Measurements from ENCODE around the gene GRIK2. TPM values are rescaled to one million over a fixed set of nuclear protein-coding genes. Genes with fewer than 3 reads are reported as not detected.

Gene GRIK2
- total RNA-seq, 1 donor from 2014 or later, result 11.3 TPM

GRCh38 chr6:101482606-101483005, 89.1 kb downstream of the GRIK2 start:
- intact Hi-C loops (cut with micrococcal nuclease), result no loop called here
- no peaks in the 10 kb centered on the region for H3K9me3 ChIP-seq (replicated peaks)

DNA sequence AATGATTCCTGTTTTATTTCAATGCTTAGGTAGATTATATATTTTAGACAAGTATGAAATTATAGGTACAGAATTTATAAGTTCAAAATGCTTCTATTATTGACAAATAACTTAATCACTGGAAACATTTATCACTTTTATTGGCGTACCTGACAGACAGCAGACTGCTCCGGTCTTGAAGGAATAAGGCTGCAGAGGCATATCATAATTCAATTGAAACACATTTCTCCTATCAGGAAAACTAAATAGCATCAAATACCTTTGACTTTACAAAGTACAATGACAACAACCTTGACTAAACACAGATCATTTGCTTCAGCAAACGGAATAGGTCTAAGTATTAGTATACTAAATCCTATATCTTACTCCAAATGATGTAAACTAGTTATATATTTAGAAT, 91.3 kb downstream of the GRIK2 start:
- intact Hi-C loops (cut with micrococcal nuclease), result no loop called here

More at GRCh38 chr6:101482606-101483005, 89.1 kb downstream of the GRIK2 start:
- no peak overlapping the region for H3K4me3 ChIP-seq
- H3K36me3 ChIP-seq, result no peaks in the 10 kb centered on the region
- peaks cover 5% of the 10 kb centered on the region for H3K4me1 ChIP-seq
- TF ChIP-seq, protein P1, sequence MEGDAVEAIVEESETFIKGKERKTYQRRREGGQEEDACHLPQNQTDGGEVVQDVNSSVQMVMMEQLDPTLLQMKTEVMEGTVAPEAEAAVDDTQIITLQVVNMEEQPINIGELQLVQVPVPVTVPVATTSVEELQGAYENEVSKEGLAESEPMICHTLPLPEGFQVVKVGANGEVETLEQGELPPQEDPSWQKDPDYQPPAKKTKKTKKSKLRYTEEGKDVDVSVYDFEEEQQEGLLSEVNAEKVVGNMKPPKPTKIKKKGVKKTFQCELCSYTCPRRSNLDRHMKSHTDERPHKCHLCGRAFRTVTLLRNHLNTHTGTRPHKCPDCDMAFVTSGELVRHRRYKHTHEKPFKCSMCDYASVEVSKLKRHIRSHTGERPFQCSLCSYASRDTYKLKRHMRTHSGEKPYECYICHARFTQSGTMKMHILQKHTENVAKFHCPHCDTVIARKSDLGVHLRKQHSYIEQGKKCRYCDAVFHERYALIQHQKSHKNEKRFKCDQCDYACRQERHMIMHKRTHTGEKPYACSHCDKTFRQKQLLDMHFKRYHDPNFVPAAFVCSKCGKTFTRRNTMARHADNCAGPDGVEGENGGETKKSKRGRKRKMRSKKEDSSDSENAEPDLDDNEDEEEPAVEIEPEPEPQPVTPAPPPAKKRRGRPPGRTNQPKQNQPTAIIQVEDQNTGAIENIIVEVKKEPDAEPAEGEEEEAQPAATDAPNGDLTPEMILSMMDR (IDR thresholded peaks at IDR 0.05; ENCODE audit: borderline replicate concordance), result no peak
- DNase-seq, result no peak
- no peak overlapping the region for H3K27ac ChIP-seq (replicated peaks)
- H3K27me3 ChIP-seq (ENCODE audit: low read depth), result no peaks in the 10 kb centered on the region

GRCh38 chr6:101486124-101486523, 92.6 kb downstream of the GRIK2 start:
- Histone ChIP-seq H3K4me1 (peaks cover 5% of the 10 kb centered on the region), H3K27ac (replicated peaks) (no peak overlapping the region)
- DNase-seq, result no peak

More for the DNA sequence above, 91.3 kb downstream of the GRIK2 start:
- TF ChIP-seq, protein P1 (IDR thresholded peaks at IDR 0.05; ENCODE audit: borderline replicate concordance), result no peak
- Histone ChIP-seq H3K27me3 (ENCODE audit: low read depth) (no peaks in the 10 kb centered on the region), H3K4me3 (no peak overlapping the region), H3K4me1 (peaks cover 5% of the 10 kb centered on the region), H3K36me3 (no peaks in the 10 kb centered on the region), H3K9me3 (replicated peaks) (no peaks in the 10 kb centered on the region), H3K27ac (replicated peaks) (no peak overlapping the region)
- DNase-seq, result no peak

DNA sequence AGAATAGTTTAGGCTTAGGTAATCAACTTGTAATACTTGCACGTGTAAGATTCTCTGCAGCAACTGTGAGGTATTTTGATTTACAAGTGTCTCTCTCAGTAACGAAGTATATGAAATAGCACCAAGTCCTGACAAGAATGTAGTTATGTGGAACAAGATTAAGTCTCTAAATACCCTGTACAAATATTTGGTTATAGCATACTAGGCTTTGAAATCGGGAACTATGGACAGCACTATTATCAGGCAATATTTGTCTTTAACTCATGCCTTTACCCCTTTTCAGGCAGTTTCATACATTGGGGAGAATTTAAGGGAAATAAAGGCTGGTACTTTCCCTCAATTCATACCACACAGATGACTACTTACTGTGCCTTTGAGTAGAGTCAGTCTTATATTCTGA, 93.2 kb downstream of the GRIK2 start:
- DNase-seq, result no peak
- no peak overlapping the region for H3K27ac ChIP-seq (replicated peaks)
- intact Hi-C loops (cut with micrococcal nuclease), result no loop called here
- H3K36me3 ChIP-seq, result no peaks in the 10 kb centered on the region
- H3K27me3 ChIP-seq (ENCODE audit: low read depth), result no peaks in the 10 kb centered on the region
- TF ChIP-seq, protein P1 (IDR thresholded peaks at IDR 0.05; ENCODE audit: borderline replicate concordance), result no peak
- H3K4me1 ChIP-seq, result peaks cover 5% of the 10 kb centered on the region
- no peaks in the 10 kb centered on the region for H3K9me3 ChIP-seq (replicated peaks)
- no peak overlapping the region for H3K4me3 ChIP-seq

More at GRCh38 chr6:101486124-101486523, 92.6 kb downstream of the GRIK2 start:
- no peaks in the 10 kb centered on the region for H3K9me3 ChIP-seq (replicated peaks)
- no peak overlapping the region for H3K4me3 ChIP-seq
- TF ChIP-seq, protein P1 (IDR thresholded peaks at IDR 0.05; ENCODE audit: borderline replicate concordance), result no peak
- intact Hi-C loops (cut with micrococcal nuclease), result no loop called here
- no peaks in the 10 kb centered on the region for H3K27me3 ChIP-seq (ENCODE audit: low read depth)
- H3K36me3 ChIP-seq, result no peaks in the 10 kb centered on the region

DNA sequence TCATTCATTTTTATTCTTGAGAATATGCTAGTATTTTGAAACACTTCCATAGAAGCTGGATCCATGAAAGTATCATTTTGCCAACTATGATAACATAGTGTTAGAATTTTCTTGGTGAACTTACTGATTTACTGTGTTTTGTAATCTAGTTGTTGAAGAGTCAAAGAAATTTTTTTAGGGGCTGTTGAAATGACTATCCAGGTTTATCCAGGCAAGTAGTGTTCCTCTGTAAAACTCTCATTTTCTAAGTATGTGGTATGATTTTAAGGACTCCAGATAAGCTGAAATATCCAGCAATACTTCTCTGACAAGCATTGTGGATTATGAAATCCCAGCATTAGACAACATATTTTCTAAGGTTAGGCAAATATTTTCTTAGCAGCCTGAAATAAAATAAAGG, 95.9 kb downstream of the GRIK2 start:
- no peak for DNase-seq
- Histone ChIP-seq H3K27me3 (ENCODE audit: low read depth) (no peaks in the 10 kb centered on the region), H3K9me3 (replicated peaks) (no peaks in the 10 kb centered on the region), H3K4me1 (peaks cover 5% of the 10 kb centered on the region), H3K36me3 (no peaks in the 10 kb centered on the region), H3K27ac (replicated peaks) (no peak overlapping the region), H3K4me3 (no peak overlapping the region)
- TF ChIP-seq, protein P1 (IDR thresholded peaks at IDR 0.05; ENCODE audit: borderline replicate concordance), result no peak
- intact Hi-C loops (cut with micrococcal nuclease), result no loop called here

Data from left ventricle myocardium inferior (tissue), 1 donor.